GM12874 (cell line): Measurements from ENCODE around the gene NCOR2.

Source experiments
- CTCF ChIP-seq: IDR thresholded peaks from 2 replicates; pipeline ENCODE4 v1.5.1; 2011; ENCODE audit warnings: low read depth, mild to moderate bottlenecking, control low read depth, low read length, moderate library complexity; ENCODE audit not compliant: insufficient read depth

NCOR2 gene

GRCh38 chr12:124548854-124549378 is 18.5 kb downstream of the NCOR2 start:
- no peak for TF ChIP-seq CTCF

GRCh38 chr12:124547626-124548025 is 19.8 kb downstream of the NCOR2 start:
- TF ChIP-seq CTCF = no peak

GRCh38 chr12:124545508-124546418 is 21.6 kb downstream of the NCOR2 start:
- no peak for TF ChIP-seq CTCF

GRCh38 chr12:124544983-124545382 is 22.4 kb downstream of the NCOR2 start:
- TF ChIP-seq CTCF = no peak

GRCh38 chr12:124544311-124544970 is 23.0 kb downstream of the NCOR2 start:
- TF ChIP-seq CTCF = no peak

- no peak for TF ChIP-seq CTCF
Observed at GRCh38 chr12:124543590-124544310, 23.7 kb downstream of the NCOR2 start.
